BJ (cell line): Measurements from ENCODE around the gene DRICH1. TPM values are rescaled to one million over a fixed set of nuclear protein-coding genes. Genes with fewer than 3 reads are reported as not detected.
"Not testable (repeated sequence)": the region's sequence is repeated elsewhere in the genome, so short reads cannot be mapped to it uniquely, and the experiment has no call there.

Experiments used
- CTCF ChIA-PET: fragments of 350-600 bp; formaldehyde crosslinking; extraction: SDS; loops from one replicate; lab custom pipeline; 2021; ENCODE audit warnings: antibody characterized with exemption, inconsistent platforms; lab: Yijun Ruan, JAX
- POLR2A ChIA-PET: fragments of 300-600 bp; sonication (Branson Sonifier 250); formaldehyde crosslinking; extraction: SDS; loops from one replicate; lab custom pipeline; 2021; ENCODE audit warnings: antibody characterized with exemption; lab: Charles Lee
- DNase-seq: peaks from one replicate; pipeline ENCODE4 v3.0.0-alpha.2; 2011; ENCODE audit warnings: low read depth
- H3K27me3 ChIP-seq: 2 replicates; pipeline ENCODE4 v1.6.0; 2011; ENCODE audit warnings: low read length; ENCODE audit not compliant: control insufficient read depth, insufficient read depth
- H3K36me3 ChIP-seq: 2 replicates; pipeline ENCODE4 v1.5.1; 2011; ENCODE audit warnings: low read length; ENCODE audit not compliant: control insufficient read depth, insufficient read depth
- H3K4me3 ChIP-seq: 2 replicates; pipeline ENCODE4 v1.5.1; 2011; ENCODE audit warnings: low read depth, mild to moderate bottlenecking, control low read depth, low read length
- polyA plus RNA-seq: library from polyadenylated mRNA; depleted of rRNA; stranded (reverse); fragments of >200 nt; gene quantifications from 2 replicates; pipeline ENCODE4 v1.2.3, GENCODE V29; 2011
- TF ChIP-seq, protein P1 (sequence below): IDR thresholded peaks from 2 replicates; pipeline ENCODE4 v1.5.1; 2011; ENCODE audit warnings: low read depth, mild to moderate bottlenecking, control low read depth, inconsistent platforms, low read length, moderate library complexity; ENCODE audit not compliant: insufficient read depth

DRICH1 gene
- polyA plus RNA-seq, 1 experiment = not detected

- POLR2A ChIA-PET = no interaction called here
- no peak for DNase-seq
- H3K27me3 ChIP-seq = no peaks in the 10 kb centered on the region
- H3K4me3 ChIP-seq = no peak overlapping the region
- CTCF ChIA-PET = no interaction called here
- TF ChIP-seq, protein P1, sequence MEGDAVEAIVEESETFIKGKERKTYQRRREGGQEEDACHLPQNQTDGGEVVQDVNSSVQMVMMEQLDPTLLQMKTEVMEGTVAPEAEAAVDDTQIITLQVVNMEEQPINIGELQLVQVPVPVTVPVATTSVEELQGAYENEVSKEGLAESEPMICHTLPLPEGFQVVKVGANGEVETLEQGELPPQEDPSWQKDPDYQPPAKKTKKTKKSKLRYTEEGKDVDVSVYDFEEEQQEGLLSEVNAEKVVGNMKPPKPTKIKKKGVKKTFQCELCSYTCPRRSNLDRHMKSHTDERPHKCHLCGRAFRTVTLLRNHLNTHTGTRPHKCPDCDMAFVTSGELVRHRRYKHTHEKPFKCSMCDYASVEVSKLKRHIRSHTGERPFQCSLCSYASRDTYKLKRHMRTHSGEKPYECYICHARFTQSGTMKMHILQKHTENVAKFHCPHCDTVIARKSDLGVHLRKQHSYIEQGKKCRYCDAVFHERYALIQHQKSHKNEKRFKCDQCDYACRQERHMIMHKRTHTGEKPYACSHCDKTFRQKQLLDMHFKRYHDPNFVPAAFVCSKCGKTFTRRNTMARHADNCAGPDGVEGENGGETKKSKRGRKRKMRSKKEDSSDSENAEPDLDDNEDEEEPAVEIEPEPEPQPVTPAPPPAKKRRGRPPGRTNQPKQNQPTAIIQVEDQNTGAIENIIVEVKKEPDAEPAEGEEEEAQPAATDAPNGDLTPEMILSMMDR = no peak
- H3K36me3 ChIP-seq = no peaks in the 10 kb centered on the region
Observed at GRCh38 chr22:23670378-23671295, 38.5 kb upstream of the DRICH1 start.

DNA sequence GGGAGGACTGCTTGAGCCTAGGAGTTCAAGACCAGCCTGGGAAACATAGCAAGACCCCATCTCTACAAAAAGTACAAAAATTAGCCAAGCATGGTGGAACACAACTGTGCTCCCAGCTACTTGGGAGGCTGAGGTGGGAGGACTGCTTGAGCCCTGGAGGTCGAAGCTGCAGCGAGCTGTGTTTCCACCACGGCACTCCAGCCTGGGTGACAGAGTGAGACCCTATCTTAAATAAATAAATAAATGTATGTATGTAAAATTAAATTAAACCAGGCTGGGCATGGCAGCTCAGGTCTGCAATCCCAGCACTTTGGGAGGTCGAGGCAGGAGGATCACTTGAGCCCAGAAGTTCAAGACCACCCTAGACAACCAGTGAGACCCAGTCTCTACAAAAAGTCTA is 28.3 kb upstream of the DRICH1 start:
- H3K4me3 ChIP-seq, DNase-seq, H3K27me3 ChIP-seq, POLR2A ChIA-PET, CTCF ChIA-PET, H3K36me3 ChIP-seq: not testable (repeated sequence)

- peaks cover 1% of the 10 kb centered on the region for H3K36me3 ChIP-seq
- ChIA-PET CTCF (no interaction called here), POLR2A (no interaction called here)
- no peaks in the 10 kb centered on the region for H3K27me3 ChIP-seq
- no peak for DNase-seq
- H3K4me3 ChIP-seq = no peak overlapping the region
- TF ChIP-seq, protein P1 = no peak
Observed at GRCh38 chr22:23657727-23658126, 25.6 kb upstream of the DRICH1 start.

DNA sequence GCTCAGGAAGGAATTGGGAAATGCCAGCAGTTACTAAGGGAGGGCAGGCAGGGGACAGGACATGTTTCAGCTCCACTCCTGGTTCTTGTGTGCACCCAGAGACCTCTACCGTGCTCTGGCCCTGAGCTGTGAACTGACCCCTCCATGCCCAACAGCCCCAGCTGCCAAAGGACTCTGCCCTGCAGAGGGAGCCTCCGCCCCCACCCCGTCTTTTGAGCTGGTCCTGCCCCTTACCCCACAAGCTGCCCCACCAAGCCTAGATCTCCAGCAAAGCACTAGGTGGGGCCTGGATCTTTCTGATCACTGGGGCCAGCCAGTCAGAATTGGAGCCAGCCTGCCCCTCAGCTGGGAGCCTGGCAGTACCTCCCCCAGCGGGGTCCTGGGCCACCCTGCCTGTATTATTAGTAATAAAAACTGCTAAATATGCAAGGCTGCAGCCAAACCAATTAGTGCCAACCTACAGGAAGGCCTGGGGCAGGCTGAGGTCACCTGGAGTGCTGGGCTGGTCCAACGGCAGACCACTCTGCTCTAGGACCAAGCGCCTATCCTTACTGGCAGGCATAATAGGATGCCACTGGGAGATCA is 23.9 kb upstream of the DRICH1 start:
- ChIA-PET POLR2A (no interaction called here), CTCF (no interaction called here)
- Histone ChIP-seq H3K36me3 (peaks cover 1% of the 10 kb centered on the region; the same call in 1 of the 2 replicates), H3K4me3 (no peak overlapping the region), H3K27me3 (no peaks in the 10 kb centered on the region)
- no peak for DNase-seq
- TF ChIP-seq, protein P1 = no peak

- no peak overlapping the region for H3K4me3 ChIP-seq
- H3K27me3 ChIP-seq = no peaks in the 10 kb centered on the region
- DNase-seq = no peak
- ChIA-PET CTCF (interaction anchor here (0.6 kb wide), 1 partner anchor 14 kb away, joined by 3 read pairs; no protein-coding TSS in a partner anchor), POLR2A (no interaction called here)
- TF ChIP-seq, protein P1 = no peak
- no peaks in the 10 kb centered on the region for H3K36me3 ChIP-seq
Observed at GRCh38 chr22:23652711-23653110, 20.6 kb upstream of the DRICH1 start.
